GM18909 (cell line): ENCODE results near the gene LGMN.

Experiments
- ATAC-seq: cut with Tn5 transposase; IDR thresholded peaks from one replicate; pipeline ENCODE4 v1.9.1; 2021; ENCODE audit warnings: mild to moderate bottlenecking; ENCODE audit not compliant: unreplicated experiment, poor library complexity

Gene LGMN

GRCh38 chr14:92657457-92658142 is 90.8 kb downstream of the LGMN start:
- no peak for ATAC-seq

GRCh38 chr14:92656306-92657081 is 91.9 kb downstream of the LGMN start:
- ATAC-seq = no peak

GRCh38 chr14:92655419-92656201 is 92.8 kb downstream of the LGMN start:
- ATAC-seq = no peak

GRCh38 chr14:92654239-92654901 is 94.1 kb downstream of the LGMN start:
- ATAC-seq = no peak
